Fibroblast of mammary gland (primary cell): ENCODE measurements around the gene HSD17B14.
A peak's percentile ranks its signal among the peaks of the same experiment; 100 is the strongest.

Source experiments
- DNase-seq: peaks from one replicate; pipeline ENCODE4 v3.0.0-alpha.2; 2010; ENCODE audit warnings: low read depth
- H3K4me3 ChIP-seq: 2 replicates; pipeline ENCODE4 v1.5.1; 2011; ENCODE audit warnings: low read depth, mild to moderate bottlenecking, low read length, moderate library complexity; ENCODE audit not compliant: control insufficient read depth
- CTCF ChIP-seq: conservative IDR thresholded peaks from 2 replicates; pipeline ENCODE4 v1.5.1; 2011; ENCODE audit warnings: low read depth, low read length, inconsistent platforms; ENCODE audit not compliant: control insufficient read depth, insufficient read depth

The HSD17B14 gene

DNA sequence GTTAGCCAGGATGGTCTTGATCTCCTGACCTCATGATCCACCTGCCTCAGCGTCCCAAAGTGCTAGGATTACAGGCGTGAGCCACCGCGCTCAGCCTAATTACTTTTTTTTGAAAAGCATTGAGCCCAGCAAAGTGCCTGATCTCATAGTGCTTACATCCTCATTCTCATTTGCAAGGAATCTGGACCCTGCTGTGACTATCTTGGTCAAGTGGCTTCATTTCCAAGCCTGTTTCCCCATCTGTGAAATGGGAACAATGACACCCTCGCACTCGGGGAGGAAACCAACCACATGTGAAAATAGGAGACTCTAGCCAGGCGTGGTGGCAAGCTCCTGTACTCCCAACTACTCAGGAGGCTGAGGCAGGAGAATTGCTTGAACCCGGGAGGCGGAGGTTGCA is 33.8 kb upstream of the HSD17B14 start:
- no peak for TF ChIP-seq CTCF
- no peak for DNase-seq
- H3K4me3 ChIP-seq: no peak overlapping the region

DNA sequence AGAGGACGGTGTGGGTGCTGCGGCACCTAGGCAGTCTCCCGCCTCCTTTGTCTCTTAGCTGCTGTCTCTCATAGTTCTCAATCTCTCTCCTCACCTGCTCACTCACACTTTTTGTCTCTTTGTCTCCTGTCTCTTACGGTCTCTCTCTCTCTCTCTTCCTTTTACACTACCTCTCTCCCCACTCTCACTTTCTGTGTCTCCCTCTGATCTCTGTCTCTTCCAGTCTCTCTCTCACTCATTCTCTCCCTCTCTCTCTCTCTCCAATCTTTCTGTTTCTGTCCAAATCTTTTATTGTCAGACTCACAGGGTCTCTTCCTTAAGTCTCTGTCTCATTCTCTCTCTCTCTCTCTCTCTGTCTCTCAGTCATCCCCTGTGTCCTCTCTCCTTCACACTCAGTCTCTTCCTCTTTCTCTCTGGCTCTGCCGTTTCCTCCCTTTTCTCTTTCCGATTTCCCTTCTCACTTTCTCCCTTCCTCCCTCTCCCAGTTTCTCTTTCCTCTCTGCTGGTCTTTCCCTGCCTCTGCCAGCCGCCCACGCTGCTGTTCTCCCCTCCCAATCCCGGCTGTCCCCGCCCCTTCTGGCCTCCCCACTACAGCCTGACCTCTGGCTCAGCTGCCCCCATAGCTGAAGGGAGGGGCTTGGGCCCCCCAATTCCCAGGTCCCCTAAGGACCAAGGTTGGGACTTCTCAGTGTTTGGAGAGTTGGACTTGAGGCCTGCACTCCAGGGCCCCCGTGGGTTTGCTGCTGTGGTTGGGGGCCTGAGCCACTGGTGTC is 32.0 kb upstream of the HSD17B14 start, which contains the start of gene PLEKHA4:
Gene PLEKHA4, minus strand, starts transcription at position 504 of the 773 bp plus-strand sequence. CDS start 997 bp downstream, outside the sequence.
- no peak for TF ChIP-seq CTCF
- H3K4me3 ChIP-seq: peak within 1 kb of the TSS; percentile 67
- peak; percentile 61 for DNase-seq

GRCh38 chr19:48867746-48868113 is 31.4 kb upstream of the HSD17B14 start:
- H3K4me3 ChIP-seq: peak overlapping the region; percentile 67
- DNase-seq: no peak
- no peak for TF ChIP-seq CTCF

GRCh38 chr19:48867123-48867745 is 30.9 kb upstream of the HSD17B14 start:
- no peak for TF ChIP-seq CTCF
- H3K4me3 ChIP-seq: peak overlapping the region; percentile 67
- no peak for DNase-seq

- TF ChIP-seq CTCF: no peak
- no peak for DNase-seq
- no peak overlapping the region for H3K4me3 ChIP-seq
Measured at GRCh38 chr19:48866692-48867091, 30.4 kb upstream of the HSD17B14 start.

DNA sequence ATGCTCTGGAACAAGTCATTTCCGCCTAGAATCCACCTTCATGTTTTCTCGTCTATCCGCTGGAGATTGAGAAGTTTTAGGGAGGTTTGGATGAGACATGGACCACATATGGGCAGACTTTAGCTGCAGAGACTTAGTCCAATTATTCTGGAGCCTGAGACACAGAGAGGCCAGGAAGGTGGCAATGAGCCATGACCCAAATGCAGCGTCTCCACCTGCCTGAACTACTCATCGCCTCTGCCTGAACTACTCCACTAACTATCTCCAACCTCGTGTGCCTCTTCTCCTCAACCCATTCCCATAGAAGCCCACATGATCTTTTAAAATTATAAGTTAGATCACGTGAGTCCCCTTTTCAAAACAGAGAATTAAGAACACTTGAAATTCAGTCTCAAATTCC is 26.5 kb upstream of the HSD17B14 start:
- TF ChIP-seq CTCF: no peak
- no peak for DNase-seq
- no peak overlapping the region for H3K4me3 ChIP-seq
